Right lobe of liver (tissue), 6 donors: ENCODE results near the gene F2R. TPM values are rescaled to one million over a fixed set of nuclear protein-coding genes. Genes with fewer than 3 reads are reported as not detected.

Experiments used
- ATAC-seq, 4 donors: fragments of 200-7000 bp; cut with Tn5 transposase; one replicate each; pipeline ENCODE4 v1.9.1; 2020; ENCODE audit warnings: mild to moderate bottlenecking in 4 of 4, moderate library complexity in 4 of 4
- DNase-seq, 3 donors: peaks; one replicate each; pipeline ENCODE4 v3.0.0-alpha.2; 2020
- H3K27ac ChIP-seq, 3 donors: fragments of 200-600 bp; one replicate each; pipeline ENCODE4 v1.8.0; 2022
- H3K27me3 ChIP-seq, 2 donors: fragments of 200-600 bp; one replicate each; pipeline ENCODE4 v1.8.0; 2022
- H3K36me3 ChIP-seq, 4 donors: fragments of 200-600 bp; sonication (generic) in 1 of 4; one replicate each; pipeline versions ENCODE4 v1.5.1 to v1.8.0; 2017 to 2022; ENCODE audit warnings: control low read depth in 1 of 4
- H3K4me1 ChIP-seq, 4 donors: fragments of 200-600 bp; sonication (generic) in 1 of 4; one replicate each; pipeline versions ENCODE4 v1.5.1 to v1.8.0; 2017 to 2022; ENCODE audit warnings: control low read depth in 1 of 4
- H3K4me3 ChIP-seq, 3 donors: fragments of 200-600 bp; one replicate each; pipeline ENCODE4 v1.8.0; 2022
- H3K9me3 ChIP-seq, 4 donors: fragments of 200-600 bp; sonication (generic) in 1 of 4; one replicate each; pipeline versions ENCODE4 v1.5.1 to v1.8.0; 2017 to 2022; ENCODE audit warnings: control low read depth in 1 of 4
- POLR2A ChIP-seq: fragments of 450-650 bp; IDR thresholded peaks from one replicate; pipeline ENCODE4 v1.6.1; 2017; ENCODE audit warnings: antibody characterized with exemption, mild to moderate bottlenecking
- WGBS: methylation state at CpG from one replicate; pipeline ENCODE4 v1.1.6; 2018; ENCODE audit warnings: low coverage, low lambda C conversion rate; ENCODE audit not compliant: insufficient coverage; ENCODE audit errors: missing lambda C conversion rate; 5-methylcytosine and 5-hydroxymethylcytosine counted together
- intact Hi-C, 2 donors: fragments of 100-400 bp; cut with DNase I; formaldehyde crosslinking; loops; one replicate each; pipeline versions ENCODE4 v1.11.2 to v1.14.1; 2022
- total RNA-seq, 6 experiments: library from RNA; depleted of rRNA in 2 of 6; stranded (reverse); fragments of >200 nt in 2 of 6; fragmentation: NEBNext Ultra II Directional in 3 of 6; extraction: Animal tissue kit (Norgen Biotek cat#: 25700) in 3 of 6; gene quantifications; one replicate each; pipeline versions ENCODE4 v1.1.0 to v1.2.4, GENCODE V29; 2016 to 2023
- TF ChIP-seq, protein P1 (sequence below), 4 donors: fragments of 200-600 bp in 3 of 4; fragments of 450-650 bp in 1 of 4; IDR thresholded peaks; one replicate each; pipeline versions ENCODE4 v1.5.1 to v1.8.0; 2016 to 2022; ENCODE audit warnings: antibody characterized with exemption in 4 of 4, mild to moderate bottlenecking in 2 of 4
- donor health status: DM: no; HTN: yes; CAD: no.
- donor health status: DM: no; HTN: no; CAD: no.
- donor health status: DM: no; HTN: no; CAD: no.
- donor health status: DM: no; HTN: yes; CAD: no.
- donor health status: DM: no; HTN: yes; CAD: no.

The F2R gene
- total RNA-seq, 6 experiments from 2014 or later, result 3.5 to 18.4 (median 11.4) TPM

DNA sequence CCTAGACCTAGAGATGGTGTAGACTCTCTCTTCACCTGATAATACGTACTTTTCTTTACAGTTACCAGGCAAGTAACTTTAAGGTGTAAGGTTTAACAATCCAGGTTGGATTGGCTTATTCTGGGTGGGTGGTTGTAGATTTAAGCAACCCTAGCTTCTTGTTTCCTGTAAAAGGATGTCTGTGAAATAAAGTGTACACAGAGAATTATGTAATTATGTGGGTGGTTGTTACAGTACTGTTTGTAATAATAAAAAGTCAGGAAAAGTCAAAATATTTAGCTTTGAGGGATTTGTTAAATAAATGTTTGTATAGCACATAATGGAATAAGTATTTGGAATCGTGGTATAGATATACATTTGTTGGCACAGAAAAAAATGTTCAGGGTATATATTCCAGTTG lies 43.7 kb upstream of the F2R start:
- Histone ChIP-seq H3K36me3 (peaks cover 0 to 68% (median 14%) of the 10 kb centered on the region in 4 donors), H3K4me3 (no peak overlapping the region), H3K4me1 (peaks cover 0 to 4% (median 0%) of the 10 kb centered on the region in 4 donors), H3K9me3 (no peaks in the 10 kb centered on the region), H3K27ac (no peak overlapping the region), H3K27me3 (no peaks in the 10 kb centered on the region)
- 54% methylated on average over 2 of the region's 2 CpGs for WGBS
- no peak for ATAC-seq
- no peak for TF ChIP-seq POLR2A
- TF ChIP-seq, protein P1, sequence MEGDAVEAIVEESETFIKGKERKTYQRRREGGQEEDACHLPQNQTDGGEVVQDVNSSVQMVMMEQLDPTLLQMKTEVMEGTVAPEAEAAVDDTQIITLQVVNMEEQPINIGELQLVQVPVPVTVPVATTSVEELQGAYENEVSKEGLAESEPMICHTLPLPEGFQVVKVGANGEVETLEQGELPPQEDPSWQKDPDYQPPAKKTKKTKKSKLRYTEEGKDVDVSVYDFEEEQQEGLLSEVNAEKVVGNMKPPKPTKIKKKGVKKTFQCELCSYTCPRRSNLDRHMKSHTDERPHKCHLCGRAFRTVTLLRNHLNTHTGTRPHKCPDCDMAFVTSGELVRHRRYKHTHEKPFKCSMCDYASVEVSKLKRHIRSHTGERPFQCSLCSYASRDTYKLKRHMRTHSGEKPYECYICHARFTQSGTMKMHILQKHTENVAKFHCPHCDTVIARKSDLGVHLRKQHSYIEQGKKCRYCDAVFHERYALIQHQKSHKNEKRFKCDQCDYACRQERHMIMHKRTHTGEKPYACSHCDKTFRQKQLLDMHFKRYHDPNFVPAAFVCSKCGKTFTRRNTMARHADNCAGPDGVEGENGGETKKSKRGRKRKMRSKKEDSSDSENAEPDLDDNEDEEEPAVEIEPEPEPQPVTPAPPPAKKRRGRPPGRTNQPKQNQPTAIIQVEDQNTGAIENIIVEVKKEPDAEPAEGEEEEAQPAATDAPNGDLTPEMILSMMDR (IDR thresholded peaks at IDR 0.05), result no peak
- DNase-seq, result no peak
- intact Hi-C loops, result no loop called here

DNA sequence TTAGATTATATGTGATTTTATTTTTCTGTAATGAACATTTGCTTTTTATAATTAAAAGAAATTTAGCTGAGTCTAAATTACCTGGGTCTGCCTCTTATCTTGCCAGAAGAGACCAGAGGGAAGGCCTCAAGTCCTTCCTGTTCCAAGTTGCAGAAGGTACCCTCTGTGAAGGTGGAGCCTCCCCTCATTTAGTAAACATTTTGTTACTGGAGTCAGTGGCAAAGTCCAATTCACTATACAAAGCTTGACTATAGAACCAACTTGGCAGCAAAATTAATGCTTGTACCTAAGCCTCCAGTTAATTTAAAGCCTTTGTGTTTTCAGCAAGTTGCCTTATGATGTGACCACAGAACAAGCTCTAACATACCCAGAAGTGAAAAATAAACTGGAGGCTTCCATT lies 42.8 kb upstream of the F2R start:
- no peaks in the 10 kb centered on the region for H3K27me3 ChIP-seq
- no peak overlapping the region for H3K27ac ChIP-seq
- peaks cover 0 to 70% (median 16%) of the 10 kb centered on the region in 4 donors for H3K36me3 ChIP-seq
- no peak for TF ChIP-seq POLR2A
- TF ChIP-seq, protein P1 (IDR thresholded peaks at IDR 0.05), result no peak
- ATAC-seq (peak in 2 of 4 donors; percentile 41 to 55), DNase-seq (no peak)
- no peaks in the 10 kb centered on the region for H3K9me3 ChIP-seq
- intact Hi-C loops, result no loop called here
- no peak overlapping the region for H3K4me3 ChIP-seq
- peaks cover 0 to 4% (median 0%) of the 10 kb centered on the region in 4 donors for H3K4me1 ChIP-seq

DNA sequence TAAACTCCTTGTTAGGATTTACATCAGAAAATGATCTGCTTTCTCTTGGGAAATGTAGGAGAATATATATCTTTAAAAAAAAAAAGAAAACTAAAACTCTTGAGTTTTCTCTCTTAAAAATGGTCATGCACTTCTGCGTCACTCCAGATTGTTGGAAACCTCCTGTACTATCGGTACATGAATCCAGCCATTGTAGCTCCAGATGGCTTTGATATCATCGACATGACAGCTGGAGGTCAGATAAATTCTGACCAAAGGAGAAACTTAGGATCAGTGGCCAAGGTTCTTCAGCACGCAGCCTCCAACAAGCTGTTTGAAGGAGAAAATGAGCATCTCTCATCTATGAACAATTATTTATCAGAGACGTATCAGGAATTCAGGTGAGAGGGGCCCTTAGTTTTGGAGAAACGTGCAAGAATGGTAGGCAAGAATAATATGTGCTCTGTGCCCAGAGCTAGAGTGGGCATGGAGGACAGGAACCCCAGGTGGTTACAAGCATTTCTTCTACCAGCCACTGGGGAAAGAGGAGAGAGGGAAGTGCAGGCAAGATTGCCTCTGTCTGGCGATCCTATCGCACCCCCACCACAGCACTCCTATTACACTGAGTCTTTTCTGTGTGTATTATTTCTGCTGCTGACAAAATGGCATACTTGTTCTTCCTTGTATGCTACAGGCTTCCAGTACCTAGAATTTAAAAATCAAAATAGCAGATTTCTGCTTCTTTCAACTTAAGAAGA lies 41.4 kb upstream of the F2R start:
- no peaks in the 10 kb centered on the region for H3K27me3 ChIP-seq
- H3K4me1 ChIP-seq, result peaks cover 0 to 4% (median 0%) of the 10 kb centered on the region in 4 donors
- TF ChIP-seq POLR2A, result no peak
- TF ChIP-seq, protein P1 (IDR thresholded peaks at IDR 0.05), result no peak
- H3K27ac ChIP-seq, result no peak overlapping the region
- WGBS, result 91% methylated on average over 6 of the region's 8 CpGs
- intact Hi-C loops, result no loop called here
- no peak overlapping the region for H3K4me3 ChIP-seq
- no peaks in the 10 kb centered on the region for H3K9me3 ChIP-seq
- peak in 1 of 4 donors; percentile 39 for ATAC-seq
- no peak for DNase-seq
- peaks cover 0 to 71% (median 15%) of the 10 kb centered on the region in 4 donors for H3K36me3 ChIP-seq

DNA sequence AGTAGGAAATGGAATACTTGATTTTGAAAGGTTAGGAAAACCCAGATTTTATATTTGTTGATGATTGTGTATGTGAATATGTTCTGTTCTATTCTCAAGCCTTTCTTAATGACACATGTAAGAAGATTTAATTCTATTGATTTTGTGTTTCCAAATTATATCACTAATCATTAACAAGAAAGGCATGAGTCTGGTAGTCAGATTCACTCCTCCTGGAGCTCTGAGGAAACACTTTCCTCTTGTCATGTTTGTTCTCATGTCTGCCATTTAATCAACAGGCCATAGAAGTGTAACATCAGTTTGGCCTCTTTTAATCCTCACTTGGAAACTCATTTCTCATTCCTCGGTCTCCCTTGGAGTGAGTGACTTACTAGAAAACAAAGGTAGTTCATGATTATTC lies 40.6 kb upstream of the F2R start:
- Histone ChIP-seq H3K4me1 (peaks cover 0 to 4% (median 0%) of the 10 kb centered on the region in 4 donors), H3K27ac (no peak overlapping the region), H3K27me3 (no peaks in the 10 kb centered on the region), H3K9me3 (no peaks in the 10 kb centered on the region), H3K36me3 (peaks cover 0 to 63% (median 11%) of the 10 kb centered on the region in 4 donors), H3K4me3 (no peak overlapping the region)
- no peak for DNase-seq
- TF ChIP-seq POLR2A, result no peak
- TF ChIP-seq, protein P1 (IDR thresholded peaks at IDR 0.05), result no peak
- intact Hi-C loops, result no loop called here
- WGBS, result 100% methylated on average over 1 of the region's 1 CpG
- ATAC-seq, result peak in 3 of 4 donors; percentile 35 to 52 (median 47)
